NCI-H2196 treated with DMSO at 0.1 percent for 48 hours (cell line): ENCODE results near the gene FGF14.

ENCODE experiments used
- DNase-seq: peaks from one replicate; lab custom pipeline; 2025; ENCODE audit not compliant: unreplicated experiment; lab: John Stamatoyannopoulos, UW

Gene FGF14

DNA sequence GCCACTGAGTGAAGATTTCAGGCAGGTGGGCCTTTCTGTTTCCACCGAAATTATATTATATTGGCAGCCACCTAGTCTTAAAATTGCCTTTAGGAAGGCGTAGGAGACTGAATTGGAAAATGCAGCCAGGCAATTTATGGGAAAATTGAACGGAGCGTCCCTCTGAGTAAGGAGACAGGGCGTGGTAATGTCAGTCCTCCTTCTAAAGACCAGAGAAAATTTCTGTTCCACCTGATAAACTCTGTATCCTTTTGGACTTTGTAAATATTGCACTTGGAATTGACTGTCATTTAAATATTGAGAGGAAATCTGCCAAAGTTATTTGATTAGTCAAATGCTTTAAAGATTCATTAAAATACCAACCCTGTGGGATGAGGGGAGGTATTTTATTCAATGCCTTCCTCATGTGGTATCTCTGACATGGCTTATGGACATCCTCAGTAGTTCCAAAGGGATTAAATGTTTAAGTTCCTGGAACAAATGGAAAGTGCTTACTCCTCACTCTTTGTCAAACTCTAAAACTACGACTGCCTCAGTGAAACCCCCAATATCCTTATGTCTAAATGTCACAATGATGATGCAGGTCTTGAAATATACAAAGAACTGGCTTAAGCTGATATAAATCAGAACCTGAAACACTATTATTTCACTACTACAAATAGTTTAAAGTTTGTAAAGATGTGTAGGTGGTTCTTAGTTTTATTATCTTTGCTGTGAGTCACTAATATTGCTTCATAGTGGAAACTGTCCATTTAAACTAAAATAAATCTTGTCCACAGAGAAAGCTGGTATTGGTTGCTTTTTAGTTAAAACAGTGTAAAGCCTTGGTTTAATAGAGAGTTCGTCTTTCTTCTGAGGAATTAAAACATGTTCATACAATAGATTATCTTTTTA lies 203.2 kb downstream of the FGF14 start:
- no peak for DNase-seq

DNA sequence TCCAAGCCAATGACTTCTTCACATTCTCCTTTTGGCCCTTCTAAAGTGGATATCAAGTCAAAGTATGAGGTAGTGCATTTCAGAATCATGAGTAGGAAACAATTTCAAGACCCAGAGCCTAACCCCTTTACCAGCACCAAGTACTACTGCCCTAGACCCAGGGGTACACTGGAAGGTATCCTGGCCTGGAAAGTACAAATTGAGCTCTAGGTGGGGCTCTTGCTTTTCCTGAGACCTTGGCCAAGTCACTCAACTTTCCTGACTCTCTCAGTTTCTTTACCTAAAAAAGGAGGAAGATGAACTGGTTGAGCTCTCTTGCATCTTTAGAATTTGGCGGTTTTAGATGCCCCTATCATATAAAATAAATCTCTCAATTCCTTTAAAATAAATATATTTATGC lies 204.7 kb downstream of the FGF14 start:
- no peak for DNase-seq

DNA sequence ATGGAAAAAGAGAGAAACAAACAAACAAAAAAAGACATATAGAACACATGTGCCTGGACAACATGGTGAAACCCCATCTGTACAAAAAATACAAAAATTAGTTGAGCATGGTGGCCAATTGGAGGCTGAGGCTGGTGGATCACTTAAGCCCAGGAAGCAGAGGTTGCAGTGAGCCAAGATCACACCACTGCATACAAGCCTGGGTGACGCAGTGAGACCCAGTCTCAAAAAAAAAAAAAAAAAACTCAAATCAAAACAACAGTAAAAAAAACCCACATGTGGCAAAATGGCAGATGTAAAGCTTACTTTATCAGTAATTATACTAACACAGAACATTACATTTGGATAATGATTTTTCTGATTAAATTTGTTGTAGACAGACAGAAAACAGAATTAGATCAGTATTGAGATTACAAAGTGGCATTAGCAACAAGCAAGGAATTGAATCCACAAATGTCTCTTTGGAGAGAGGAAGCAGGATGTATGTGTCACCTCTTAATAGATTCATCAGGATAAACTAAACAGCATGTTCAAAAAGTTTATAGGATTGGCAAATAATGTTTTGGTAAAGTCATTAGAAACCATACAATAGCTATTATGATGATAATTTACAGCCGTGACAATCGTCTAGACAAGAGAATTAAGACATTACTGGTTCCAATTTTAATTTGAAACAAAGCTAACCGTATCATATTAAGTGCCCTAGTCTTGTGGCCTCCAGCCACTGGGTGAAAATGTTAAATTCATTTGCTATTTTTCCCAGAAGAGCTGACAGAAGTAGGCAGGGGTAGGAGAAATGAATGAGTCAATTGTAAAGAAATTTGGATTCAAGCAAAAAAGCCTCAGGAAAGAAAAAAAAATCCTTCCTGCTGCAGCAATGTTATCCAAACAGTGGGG lies 206.0 kb downstream of the FGF14 start:
- no peak for DNase-seq

DNA sequence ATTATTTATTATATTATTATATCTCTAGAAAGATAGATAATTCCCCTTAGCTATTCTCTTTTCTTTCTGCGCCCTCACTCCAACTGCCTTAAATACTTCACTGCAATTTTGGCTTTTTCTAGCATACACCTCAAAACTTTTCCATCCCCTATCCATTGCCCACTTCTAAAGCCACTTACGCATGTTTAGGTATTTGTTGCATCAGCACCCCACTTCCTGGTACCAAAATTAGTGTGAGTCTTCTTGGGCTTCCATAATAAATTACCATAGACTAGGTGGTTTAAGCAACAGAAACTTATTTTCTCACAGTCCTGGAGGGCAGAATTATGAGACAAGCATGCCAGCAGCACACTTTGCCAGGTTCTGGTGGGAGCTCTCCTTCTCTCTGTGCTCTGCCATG lies 209.0 kb downstream of the FGF14 start:
- no peak for DNase-seq

GRCh38 chr13:102191951-102192502 lies 209.8 kb downstream of the FGF14 start:
- DNase-seq, result no peak

DNA sequence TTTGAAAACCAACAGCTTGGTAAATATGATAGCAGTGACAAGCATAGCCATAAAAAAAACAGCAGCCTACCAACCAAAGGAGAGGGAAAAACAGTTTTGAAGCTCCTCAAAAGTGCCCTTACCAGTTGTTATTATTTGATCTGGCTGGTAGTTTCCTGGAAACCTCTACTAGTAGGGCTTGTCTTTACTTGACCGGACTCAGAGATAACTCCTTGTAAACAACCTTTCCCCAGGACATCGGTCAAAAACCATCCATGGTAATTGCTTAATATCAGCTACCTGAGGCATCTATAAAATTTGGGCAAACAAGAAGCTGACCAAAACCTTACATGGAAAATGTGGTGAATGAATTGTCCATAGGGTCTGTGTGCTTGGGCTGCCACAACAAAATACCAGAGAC lies 210.9 kb downstream of the FGF14 start:
- DNase-seq, result no peak

DNA sequence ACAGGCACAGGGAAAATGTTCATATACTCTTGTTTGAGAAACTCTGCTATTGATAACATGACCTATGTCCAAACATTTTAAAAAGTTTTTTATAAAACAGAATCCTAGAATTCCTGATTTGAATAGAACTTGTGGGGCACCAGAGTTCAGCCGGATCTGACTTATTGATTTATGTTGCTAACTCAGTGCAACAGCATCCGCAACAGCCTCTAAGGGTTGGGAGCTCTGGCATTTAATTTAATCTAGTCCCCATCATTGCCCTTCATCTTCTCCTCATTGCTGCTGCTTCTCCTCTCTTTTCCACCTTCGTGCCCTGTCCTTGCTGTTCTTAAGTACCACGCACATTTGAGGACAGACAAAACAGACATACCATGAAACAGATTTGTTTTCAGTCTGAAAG lies 214.5 kb downstream of the FGF14 start:
- DNase-seq, result no peak

DNA sequence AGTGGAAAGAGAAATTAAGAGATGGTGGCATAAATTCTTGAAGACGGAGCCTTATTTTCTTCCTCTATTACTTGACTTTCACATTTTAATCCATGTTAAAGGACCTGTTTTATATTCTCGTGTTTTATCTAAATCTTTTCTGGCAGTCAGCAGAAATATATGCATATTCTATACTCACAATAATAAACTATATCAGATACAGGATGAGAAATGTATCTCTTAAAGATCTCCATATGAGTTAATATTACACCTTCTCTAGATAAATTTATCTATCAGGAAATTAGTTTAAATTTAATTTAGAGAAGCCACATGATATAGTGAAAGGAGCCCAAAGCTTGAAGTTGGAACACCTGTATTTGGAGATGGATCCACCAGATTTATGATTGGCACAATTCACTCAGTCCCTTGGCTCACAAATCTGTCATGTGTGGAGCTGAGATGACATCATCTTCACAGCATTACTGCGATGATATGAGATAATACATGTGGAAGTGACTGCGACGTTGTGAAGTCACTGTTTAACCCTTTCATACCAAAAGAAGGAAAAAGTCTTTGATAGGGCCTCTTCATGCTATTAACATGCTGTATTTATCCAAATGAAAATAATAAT lies 216.4 kb downstream of the FGF14 start:
- DNase-seq, result no peak

- DNase-seq, result no peak
Measured at GRCh38 chr13:102183509-102184182, 218.2 kb downstream of the FGF14 start.

DNA sequence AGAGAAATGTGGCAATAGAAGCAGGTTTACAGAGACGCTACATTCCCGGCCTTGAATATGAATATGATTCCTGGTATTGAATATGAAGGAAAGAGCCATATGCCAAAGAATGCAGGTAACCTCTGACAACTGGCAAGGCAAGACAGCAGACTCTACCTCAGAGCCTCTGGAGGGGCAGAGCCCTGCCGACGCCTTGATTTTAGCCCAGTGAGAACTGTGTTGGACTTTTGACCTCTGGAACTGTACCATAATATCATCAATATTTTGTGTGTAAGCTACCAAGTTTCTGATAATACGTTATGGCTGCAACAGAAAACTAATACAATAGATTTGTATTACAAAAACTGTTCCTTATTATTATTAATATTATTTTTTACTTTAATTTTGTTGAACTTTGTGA lies 219.7 kb downstream of the FGF14 start:
- DNase-seq, result no peak

- no peak for DNase-seq
Measured at GRCh38 chr13:102177431-102177830, 224.4 kb downstream of the FGF14 start.

DNA sequence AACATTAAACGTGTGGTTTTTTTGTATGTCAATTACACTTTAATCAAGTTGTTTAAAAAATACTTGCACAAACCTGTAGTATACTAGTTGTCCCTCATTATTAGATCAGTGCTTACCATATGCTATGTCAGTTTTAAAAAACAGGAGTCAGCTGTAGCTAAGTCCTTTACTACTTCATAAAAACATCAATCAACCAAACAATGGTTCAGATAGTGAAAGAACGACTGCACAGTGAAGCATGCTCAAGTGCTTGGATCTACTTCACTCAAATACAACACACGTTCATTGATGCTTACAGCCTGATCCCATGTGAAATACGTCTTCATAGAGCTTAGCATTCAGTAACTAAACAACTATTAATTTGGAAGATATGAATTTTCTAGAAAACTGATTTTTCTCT lies 225.0 kb downstream of the FGF14 start:
- no peak for DNase-seq

DNA sequence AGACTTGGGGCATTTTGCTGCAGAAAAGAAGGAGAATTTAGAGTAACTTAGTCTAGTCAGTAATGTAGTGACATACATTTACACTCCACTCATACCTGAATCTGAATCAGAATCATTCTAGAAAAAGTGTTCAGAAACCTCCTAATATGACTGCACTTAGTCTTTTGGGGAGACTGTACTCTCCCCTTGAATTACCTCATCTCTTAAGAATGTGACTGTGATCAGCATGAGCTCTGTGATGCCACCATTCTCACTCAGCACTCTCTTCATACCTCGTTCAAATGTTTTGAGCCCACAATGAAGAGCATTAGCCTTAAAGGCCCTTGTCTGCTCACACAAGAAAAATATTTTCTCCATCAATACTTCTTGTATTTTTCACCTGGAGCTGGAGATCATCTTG lies 229.4 kb downstream of the FGF14 start:
- no peak for DNase-seq

GRCh38 chr13:102170305-102170704 lies 231.5 kb downstream of the FGF14 start:
- DNase-seq, result no peak

- no peak for DNase-seq
Measured at GRCh38 chr13:102169471-102170015, 232.3 kb downstream of the FGF14 start.

DNA sequence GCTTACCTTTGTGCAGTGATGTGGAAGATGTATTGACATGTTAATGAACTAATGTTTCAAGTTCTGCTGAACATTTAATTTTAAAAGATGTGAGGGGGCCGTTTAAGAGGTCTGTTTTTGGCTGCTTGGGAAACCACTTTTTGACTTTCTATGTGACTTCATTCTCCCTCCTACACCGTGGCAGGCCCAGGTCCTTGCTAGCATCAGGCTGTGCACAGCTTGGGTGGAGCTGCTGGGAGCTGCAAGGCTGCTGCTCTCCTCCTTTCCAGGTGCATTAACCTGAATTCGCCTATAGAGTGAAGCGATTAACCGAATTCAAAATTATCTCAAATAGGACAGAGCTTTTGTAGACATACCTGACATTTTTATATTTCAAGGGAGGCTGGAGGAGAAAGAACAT lies 249.1 kb downstream of the FGF14 start:
- DNase-seq, result no peak

DNA sequence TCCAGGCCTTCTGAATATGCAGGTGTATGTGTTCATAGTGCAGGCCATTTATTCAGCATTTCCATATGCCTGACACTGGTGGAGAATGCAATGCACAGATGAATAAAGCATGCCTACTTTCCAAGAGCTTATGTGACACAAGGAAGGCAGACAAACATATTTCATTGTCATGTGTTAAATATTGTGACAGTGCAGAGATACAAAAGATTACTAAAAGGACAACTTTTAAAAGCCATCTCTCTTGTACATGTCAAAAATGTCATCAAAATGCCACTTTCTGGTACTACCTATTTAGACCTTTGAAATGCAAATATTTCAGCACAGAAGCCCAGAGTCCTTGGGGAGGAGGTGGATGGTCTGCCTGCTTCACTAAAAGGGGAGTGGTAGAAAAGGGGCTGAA lies 254.5 kb downstream of the FGF14 start:
- DNase-seq, result no peak

DNA sequence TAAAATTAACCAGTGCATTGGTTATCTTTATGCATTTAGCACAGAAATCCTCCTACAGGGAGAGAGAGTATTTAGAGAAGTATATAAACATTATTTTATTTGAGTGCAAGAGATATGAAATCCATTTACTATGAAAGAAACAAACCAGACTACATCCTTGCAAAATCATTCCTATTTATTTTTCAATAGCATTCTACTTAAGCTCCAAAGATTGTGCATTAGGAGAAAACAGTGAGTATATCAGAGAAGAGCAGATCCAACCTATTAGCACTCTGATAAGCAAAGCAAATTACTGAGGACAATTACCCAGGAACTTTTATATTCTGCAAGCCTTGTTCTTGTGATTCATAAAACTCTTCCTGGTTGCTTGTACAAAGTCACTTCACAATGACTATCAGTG lies 256.1 kb downstream of the FGF14 start:
- no peak for DNase-seq

- DNase-seq, result no peak
Measured at GRCh38 chr13:102142473-102142826, 259.4 kb downstream of the FGF14 start.

DNA sequence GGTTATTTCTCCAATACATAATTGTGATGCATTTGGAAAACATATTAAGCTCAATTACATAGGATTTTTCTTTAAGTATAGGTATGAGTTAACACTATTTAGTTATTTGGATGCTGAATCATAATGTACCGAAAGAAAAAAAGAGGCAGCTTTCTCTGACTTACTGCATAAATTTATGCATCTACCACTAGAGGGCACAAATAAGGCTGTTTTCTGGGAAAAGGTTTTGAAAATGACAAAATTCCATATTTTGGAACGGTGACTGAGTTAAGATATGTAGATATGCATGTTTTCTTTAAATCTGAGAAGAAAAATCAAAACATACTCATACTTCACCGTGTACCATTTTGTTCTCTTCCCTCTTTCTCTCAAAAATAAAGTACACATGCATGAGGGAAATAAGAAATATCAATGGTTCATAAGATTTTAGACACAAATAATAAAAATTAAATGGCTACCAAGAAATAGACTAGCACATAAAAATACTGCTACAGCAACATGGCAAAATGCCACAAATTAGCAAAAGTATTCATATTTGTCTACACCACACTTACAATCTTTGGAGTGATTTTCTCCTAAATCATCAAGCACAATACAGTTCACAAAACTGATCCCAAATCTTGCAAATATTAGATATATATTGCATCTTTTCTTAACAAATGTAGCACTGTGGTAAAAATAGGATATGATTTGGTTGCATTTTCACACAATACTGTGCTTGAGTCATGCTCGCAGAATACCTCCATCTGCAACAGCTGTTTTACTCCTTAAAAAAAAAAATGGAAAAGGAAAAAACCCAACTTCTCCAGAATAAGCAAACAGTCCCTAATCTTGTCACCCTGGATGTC lies 260.0 kb downstream of the FGF14 start:
- DNase-seq, result no peak
